CD14-positive monocyte (primary cell): Measurements from ENCODE around the gene CTDP1. TPM values are rescaled to one million over a fixed set of nuclear protein-coding genes. Genes with fewer than 3 reads are reported as not detected.

ENCODE experiments used
- DNase-seq, 3 donors: peaks; one replicate each; pipeline ENCODE4 v3.0.0-alpha.2; 2011 to 2022
- H2AFZ ChIP-seq: 2 replicates; pipeline ENCODE4 v1.6.0; 2012; ENCODE audit warnings: mild to moderate bottlenecking, low read depth, low read length, inconsistent platforms; ENCODE audit not compliant: insufficient read depth, poor library complexity, severe bottlenecking
- H3K27ac ChIP-seq, 2 donors: 1 replicate in 1 of 2; 2 replicates in 1 of 2; pipeline ENCODE4 v1.5.1; 2012 to 2013; ENCODE audit warnings: low read length in 2 of 2, control low read depth in 1 of 2, inconsistent platforms in 1 of 2, low read depth in 1 of 2, mild to moderate bottlenecking in 1 of 2
- H3K27me3 ChIP-seq, 2 donors: one replicate each; pipeline versions ENCODE4 v1.6.0 to v1.6.1; 2011 to 2013; ENCODE audit warnings: low read length in 2 of 2; ENCODE audit not compliant: control insufficient read depth in 2 of 2, insufficient read depth in 2 of 2
- H3K36me3 ChIP-seq, 2 donors: replicated peaks in 1 of 2; 1 replicate in 1 of 2; 2 replicates in 1 of 2; pipeline versions ENCODE4 v1.5.1 to v1.6.1; 2012 to 2013; ENCODE audit warnings: low read length in 2 of 2, control low read depth in 1 of 2, inconsistent platforms in 1 of 2, mild to moderate bottlenecking in 1 of 2; ENCODE audit not compliant: insufficient read depth in 2 of 2, control insufficient read depth in 1 of 2
- H3K4me1 ChIP-seq, 2 donors: 1 replicate in 1 of 2; 2 replicates in 1 of 2; pipeline versions ENCODE4 v1.5.1 to v1.6.1; 2012 to 2013; ENCODE audit warnings: low read length in 2 of 2, control low read depth in 1 of 2, inconsistent platforms in 1 of 2, mild to moderate bottlenecking in 1 of 2, moderate library complexity in 1 of 2; ENCODE audit not compliant: insufficient read depth in 2 of 2, control insufficient read depth in 1 of 2
- H3K4me2 ChIP-seq: replicated peaks from 2 replicates; pipeline ENCODE3; 2012; ENCODE audit warnings: low read length, moderate library complexity, mild to moderate bottlenecking; ENCODE audit not compliant: poor library complexity, severe bottlenecking; ENCODE audit errors: extremely low read depth
- H3K4me3 ChIP-seq, 3 experiments: fragments of 200-600 bp in 1 of 3; sonication (generic) in 1 of 3; replicated peaks in 1 of 3; 1 replicate in 2 of 3; 2 replicates in 1 of 3; pipeline ENCODE4 v1.5.1; 2011 to 2013; ENCODE audit warnings: low read length in 3 of 3, mild to moderate bottlenecking in 3 of 3, control low read depth in 2 of 3, low read depth in 2 of 3, inconsistent platforms in 1 of 3, moderate library complexity in 1 of 3
- H3K79me2 ChIP-seq: 2 replicates; pipeline ENCODE4 v1.6.0; 2012; ENCODE audit warnings: mild to moderate bottlenecking, control low read depth, inconsistent platforms, low read length, moderate library complexity; ENCODE audit not compliant: insufficient read depth
- H3K9ac ChIP-seq: 2 replicates; pipeline ENCODE4 v1.6.0; 2017; ENCODE audit warnings: low read length, mild to moderate bottlenecking; ENCODE audit not compliant: insufficient read depth, poor library complexity, severe bottlenecking
- H3K9me3 ChIP-seq, 2 donors: replicated peaks in 1 of 2; 1 replicate in 1 of 2; 2 replicates in 1 of 2; pipeline versions ENCODE4 v1.5.1 to v1.6.1; 2012 to 2013; ENCODE audit warnings: low read length in 2 of 2, control low read depth in 1 of 2; ENCODE audit not compliant: control insufficient read depth in 1 of 2, insufficient read depth in 1 of 2
- H4K20me1 ChIP-seq: 2 replicates; pipeline ENCODE4 v1.6.0; 2012; ENCODE audit warnings: mild to moderate bottlenecking, low read length, control low read depth, moderate library complexity; ENCODE audit not compliant: insufficient read depth
- H3K27ac Mint-ChIP-seq, 7 donors: one replicate each; pipeline ENCODE4 v1.8.0; 2020; ENCODE audit warnings: mild to moderate bottlenecking in 7 of 7, mixed read lengths in 7 of 7, moderate library complexity in 6 of 7, inconsistent platforms in 2 of 7
- H3K27me3 Mint-ChIP-seq, 3 donors: one replicate each; pipeline ENCODE4 v1.8.0; 2021 to 2022; ENCODE audit warnings: low read depth in 3 of 3, mild to moderate bottlenecking in 3 of 3, mixed read lengths in 3 of 3, moderate library complexity in 3 of 3, inconsistent platforms in 1 of 3
- H3K36me3 Mint-ChIP-seq, 2 donors: one replicate each; pipeline ENCODE4 v1.8.0; 2020; ENCODE audit warnings: mixed read lengths in 2 of 2, inconsistent platforms in 1 of 2, mild to moderate bottlenecking in 1 of 2
- H3K4me1 Mint-ChIP-seq: one replicate; pipeline ENCODE4 v1.8.0; 2020; ENCODE audit warnings: mild to moderate bottlenecking, mixed read lengths
- H3K4me3 Mint-ChIP-seq, 2 donors: one replicate each; pipeline ENCODE4 v1.8.0; 2020; ENCODE audit warnings: mild to moderate bottlenecking in 2 of 2, mixed read lengths in 2 of 2, moderate library complexity in 1 of 2
- H3K9me3 Mint-ChIP-seq, 7 donors: one replicate each; pipeline ENCODE4 v1.8.0; 2020 to 2022; ENCODE audit warnings: mixed read lengths in 7 of 7, mild to moderate bottlenecking in 6 of 7, moderate library complexity in 6 of 7, inconsistent platforms in 2 of 7
- WGBS: methylation state at CpG from one replicate; pipeline ENCODE4 v1.1.5; 2013; ENCODE audit warnings: missing lambda C conversion rate; ENCODE audit not compliant: insufficient coverage; 5-methylcytosine and 5-hydroxymethylcytosine counted together
- intact Hi-C, 2 donors: fragments of 100-400 bp; cut with micrococcal nuclease; formaldehyde crosslinking; loops; one replicate each; pipeline versions ENCODE4 v1.15.0 to v1.15.1; 2023
- polyA plus RNA-seq, 3 donors: library from polyadenylated mRNA; depleted of rRNA in 1 of 3; unstranded in 2 of 3; stranded (reverse) in 1 of 3; fragments of 300-500 nt in 2 of 3; fragments of >200 nt in 1 of 3; fragmentation: Illumina TruSeq in 2 of 3; gene quantifications; 1 replicate in 2 of 3; 2 replicates in 1 of 3; pipeline ENCODE4 v1.2.3, GENCODE V29; 2012 to 2021
- TF ChIP-seq, protein P1 (sequence below): fragments of 200-600 bp; IDR thresholded peaks from one replicate; pipeline ENCODE4 v1.8.0; 2022; ENCODE audit warnings: antibody characterized with exemption, mild to moderate bottlenecking

CTDP1 gene
- polyA plus RNA-seq, 3 donors, result 9.1 to 13.9 (median 9.1) TPM

DNA sequence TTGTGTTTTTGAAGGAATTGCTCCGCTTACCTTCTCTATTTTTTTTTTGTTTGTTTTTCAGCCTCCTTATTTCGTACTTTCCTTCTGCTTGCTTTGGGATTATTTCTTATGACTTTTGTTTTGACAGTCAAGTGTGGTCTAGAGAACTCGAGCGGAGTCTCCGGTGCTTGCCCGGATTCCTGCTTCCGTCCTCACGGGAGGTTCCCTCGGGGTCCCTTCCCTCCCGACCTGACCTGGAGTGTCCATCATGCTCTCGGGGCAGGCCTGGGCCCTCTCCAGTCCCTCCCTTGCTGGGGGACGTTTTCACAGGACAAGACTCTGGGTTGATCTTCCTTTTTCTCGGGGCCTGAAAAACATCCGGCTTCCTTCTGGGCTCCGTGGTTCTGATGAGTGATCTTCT lies 45.9 kb downstream of the CTDP1 start:
- Mint-ChIP-seq H3K27me3 (peaks cover 0 to 2% (median 0%) of the 10 kb centered on the region in 3 donors), H3K27ac (no peak overlapping the region), H3K4me1 (no peaks in the 10 kb centered on the region), H3K4me3 (no peak overlapping the region), H3K36me3 (peaks cover 91 to 96% of the 10 kb centered on the region in 2 donors), H3K9me3 (peaks cover 49 to 78% (median 68%) of the 10 kb centered on the region in 7 donors)
- no peak overlapping the region for H3K4me3 ChIP-seq
- no peak for DNase-seq
- H3K36me3 ChIP-seq, result peaks cover 83 to 99% of the 10 kb centered on the region in 2 donors
- H3K4me2 ChIP-seq, result no peak overlapping the region
- TF ChIP-seq, protein P1, sequence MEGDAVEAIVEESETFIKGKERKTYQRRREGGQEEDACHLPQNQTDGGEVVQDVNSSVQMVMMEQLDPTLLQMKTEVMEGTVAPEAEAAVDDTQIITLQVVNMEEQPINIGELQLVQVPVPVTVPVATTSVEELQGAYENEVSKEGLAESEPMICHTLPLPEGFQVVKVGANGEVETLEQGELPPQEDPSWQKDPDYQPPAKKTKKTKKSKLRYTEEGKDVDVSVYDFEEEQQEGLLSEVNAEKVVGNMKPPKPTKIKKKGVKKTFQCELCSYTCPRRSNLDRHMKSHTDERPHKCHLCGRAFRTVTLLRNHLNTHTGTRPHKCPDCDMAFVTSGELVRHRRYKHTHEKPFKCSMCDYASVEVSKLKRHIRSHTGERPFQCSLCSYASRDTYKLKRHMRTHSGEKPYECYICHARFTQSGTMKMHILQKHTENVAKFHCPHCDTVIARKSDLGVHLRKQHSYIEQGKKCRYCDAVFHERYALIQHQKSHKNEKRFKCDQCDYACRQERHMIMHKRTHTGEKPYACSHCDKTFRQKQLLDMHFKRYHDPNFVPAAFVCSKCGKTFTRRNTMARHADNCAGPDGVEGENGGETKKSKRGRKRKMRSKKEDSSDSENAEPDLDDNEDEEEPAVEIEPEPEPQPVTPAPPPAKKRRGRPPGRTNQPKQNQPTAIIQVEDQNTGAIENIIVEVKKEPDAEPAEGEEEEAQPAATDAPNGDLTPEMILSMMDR, result no peak
- no peaks in the 10 kb centered on the region for H3K27me3 ChIP-seq
- intact Hi-C loops, result no loop called here
- WGBS, result 98% methylated on average over 12 of the region's 15 CpGs
- H3K9me3 ChIP-seq, result peaks cover 80 to 96% of the 10 kb centered on the region in 2 donors
- H3K79me2 ChIP-seq, result peaks cover 79% of the 10 kb centered on the region
- no peak overlapping the region for H2AFZ ChIP-seq
- H3K4me1 ChIP-seq, result no peaks in the 10 kb centered on the region
- H4K20me1 ChIP-seq, result peaks cover 4% of the 10 kb centered on the region
- no peak overlapping the region for H3K9ac ChIP-seq
- no peak overlapping the region for H3K27ac ChIP-seq

DNA sequence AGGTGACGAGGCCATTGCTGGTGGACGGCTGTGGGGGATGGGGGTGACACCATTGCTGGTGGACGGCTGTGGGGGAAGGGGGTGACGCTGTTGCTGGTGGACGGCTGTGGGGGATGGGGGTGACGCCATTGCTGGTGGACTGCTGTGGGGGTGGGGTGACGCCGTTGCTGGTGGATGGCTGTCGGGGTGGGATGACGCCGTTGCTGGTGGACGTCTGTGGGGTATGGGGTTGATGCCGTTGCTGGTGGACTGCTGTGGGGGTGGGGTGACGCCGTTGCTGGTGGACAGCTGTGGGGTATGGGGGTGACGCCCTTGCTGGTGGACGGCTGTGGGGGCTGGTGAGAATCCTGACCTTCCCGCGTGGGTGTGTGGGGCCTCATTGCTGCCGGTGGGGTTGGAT lies 47.1 kb downstream of the CTDP1 start:
- Histone ChIP-seq H3K4me1 (no peaks in the 10 kb centered on the region), H3K4me3 (no peak overlapping the region), H3K9me3 (peaks cover 87 to 98% of the 10 kb centered on the region in 2 donors), H3K9ac (no peak overlapping the region), H3K79me2 (peaks cover 75% of the 10 kb centered on the region), H2AFZ (no peak overlapping the region), H3K36me3 (peaks cover 86 to 100% of the 10 kb centered on the region in 2 donors), H4K20me1 (peaks cover 4% of the 10 kb centered on the region), H3K4me2 (no peak overlapping the region), H3K27ac (no peak overlapping the region), H3K27me3 (no peaks in the 10 kb centered on the region)
- DNase-seq, result no peak
- WGBS, result 98% methylated on average over 19 of the region's 20 CpGs
- Mint-ChIP-seq H3K9me3 (peaks cover 61 to 84% (median 80%) of the 10 kb centered on the region in 7 donors), H3K36me3 (peaks cover 94 to 99% of the 10 kb centered on the region in 2 donors), H3K4me3 (no peak overlapping the region), H3K27ac (no peak overlapping the region), H3K4me1 (no peaks in the 10 kb centered on the region), H3K27me3 (peaks cover 0 to 2% (median 0%) of the 10 kb centered on the region in 3 donors)
- intact Hi-C loops, result no loop called here
- TF ChIP-seq, protein P1, result no peak
